OCI-LY7 (cell line): ENCODE measurements around the gene TJP1. TPM values are rescaled to one million over a fixed set of nuclear protein-coding genes. Genes with fewer than 3 reads are reported as not detected.

Experiments used
- BruUV-seq: library from RNA; stranded (reverse); fragments of 400-500 nt; replicated peaks from 2 replicates; lab custom pipeline; 2021; lab: Mats Ljungman, UMichigan
- CTCF ChIA-PET: fragments of 300-600 bp; sonication (Branson Sonifier 250); formaldehyde crosslinking; loops from one replicate; lab custom pipeline; 2022; ENCODE audit warnings: antibody characterized with exemption; ENCODE audit not compliant: unreplicated experiment; lab: Charles Lee
- POLR2A ChIA-PET: fragments of 300-600 bp; sonication (Branson Sonifier 250); formaldehyde crosslinking; loops from one replicate; lab custom pipeline; 2022; ENCODE audit warnings: antibody characterized with exemption; lab: Charles Lee
- DNase-seq: peaks from one replicate; pipeline ENCODE4 v3.0.0-alpha.2; 2015; ENCODE audit warnings: low spot score
- H2AFZ ChIP-seq: fragments of 200-600 bp; sonication (generic), shearing (Covaris generic); 2 replicates; pipeline ENCODE4 v1.6.1; 2014; ENCODE audit warnings: mild to moderate bottlenecking, antibody characterized with exemption, low read length, moderate library complexity
- H3K27ac ChIP-seq: fragments of 200-600 bp; sonication (generic); 2 replicates; pipeline ENCODE4 v1.5.1; 2014; ENCODE audit warnings: mixed run types, low read depth, mild to moderate bottlenecking, moderate library complexity, low read length, inconsistent platforms; ENCODE audit not compliant: poor library complexity, severe bottlenecking
- H3K36me3 ChIP-seq: fragments of 200-600 bp; sonication (generic); 2 replicates; pipeline ENCODE4 v1.6.1; 2014; ENCODE audit warnings: mild to moderate bottlenecking, antibody characterized with exemption, low read length, moderate library complexity, mixed read lengths; ENCODE audit not compliant: insufficient read depth
- H3K4me1 ChIP-seq: fragments of 200-600 bp; sonication (generic); 2 replicates; pipeline ENCODE4 v1.5.1; 2014; ENCODE audit warnings: mild to moderate bottlenecking, low read length; ENCODE audit not compliant: insufficient read depth, poor library complexity, severe bottlenecking
- H3K4me2 ChIP-seq: fragments of 200-600 bp; sonication (generic); 2 replicates; pipeline ENCODE4 v1.6.1; 2014; ENCODE audit warnings: mild to moderate bottlenecking, low read length
- H3K4me3 ChIP-seq: fragments of 200-600 bp; sonication (generic); 2 replicates; pipeline ENCODE4 v1.5.1; 2014; ENCODE audit warnings: mild to moderate bottlenecking, low read depth, low read length; ENCODE audit not compliant: poor library complexity, severe bottlenecking
- H3K79me2 ChIP-seq: fragments of 200-600 bp; sonication (generic); 2 replicates; pipeline ENCODE4 v1.6.1; 2016; ENCODE audit warnings: low read depth, mild to moderate bottlenecking, low read length, moderate library complexity, mixed read lengths; ENCODE audit not compliant: insufficient read depth
- H3K9me2 ChIP-seq: fragments of 200-600 bp; sonication (generic); 2 replicates; pipeline ENCODE4 v1.6.1; 2016; ENCODE audit warnings: mild to moderate bottlenecking, low read length, mixed read lengths; ENCODE audit not compliant: insufficient read depth
- H3K9me3 ChIP-seq: fragments of 200-600 bp; sonication (generic); 2 replicates; pipeline ENCODE4 v1.6.1; 2014; ENCODE audit warnings: mild to moderate bottlenecking, mixed run types, low read length, mixed read lengths
- H4K20me1 ChIP-seq: fragments of 200-600 bp; sonication (generic); 2 replicates; pipeline ENCODE4 v1.6.1; 2014; ENCODE audit warnings: mild to moderate bottlenecking, antibody characterized with exemption, low read length, moderate library complexity, mixed read lengths; ENCODE audit not compliant: insufficient read depth
- CTCF ChIP-seq: fragments of 200-600 bp; sonication (generic); conservative IDR thresholded peaks from 2 replicates; pipeline ENCODE4 v1.5.1; 2014; ENCODE audit warnings: mild to moderate bottlenecking, antibody characterized with exemption, low read length, moderate library complexity, mixed read lengths
- EZH2phosphoT487 ChIP-seq: fragments of 200-600 bp; sonication (generic); IDR thresholded peaks from 2 replicates; pipeline ENCODE4 v1.6.1; 2018; ENCODE audit warnings: low read depth, borderline replicate concordance, mild to moderate bottlenecking, mixed run types, antibody characterized with exemption, low read length, moderate library complexity, mixed read lengths
- intact Hi-C: fragments of 100-400 bp; cut with micrococcal nuclease; formaldehyde crosslinking; loops from one replicate; pipeline ENCODE4 v1.10.0; 2022; ENCODE audit not compliant: unreplicated experiment
- total RNA-seq, 2 experiments: library from RNA; depleted of rRNA in 1 of 2; stranded (reverse); fragments of >200 nt in 1 of 2; shearing (Covaris generic) in 1 of 2; gene quantifications; 2 replicates each; pipeline ENCODE4 v1.2.3, GENCODE V29; 2014 to 2022

Gene TJP1
- total RNA-seq, 2 experiments from 2014 or later: 0.19 to 0.32 TPM

- H3K9me3 ChIP-seq: no peaks in the 10 kb centered on the region
- DNase-seq: no peak
- intact Hi-C loops: no loop called here
- no peaks in the 10 kb centered on the region for H3K4me1 ChIP-seq
- no peak overlapping the region for H3K27ac ChIP-seq
- no TSS peak for BruUV-seq
- TF ChIP-seq EZH2phosphoT487 (no peak), CTCF (no peak)
- H3K79me2 ChIP-seq: no peaks in the 10 kb centered on the region
- no peak overlapping the region for H3K4me2 ChIP-seq
- no peaks in the 10 kb centered on the region for H3K9me2 ChIP-seq
- H3K36me3 ChIP-seq: no peaks in the 10 kb centered on the region
- H4K20me1 ChIP-seq: no peaks in the 10 kb centered on the region
- CTCF ChIA-PET: no interaction called here
- POLR2A ChIA-PET: no interaction called here
- H2AFZ ChIP-seq: no peak overlapping the region
- H3K4me3 ChIP-seq: no peak overlapping the region
These were observed 45.4 kb downstream of the TJP1 start for GRCh38 chr15:29776859-29777258.

- Histone ChIP-seq H4K20me1 (no peaks in the 10 kb centered on the region), H3K79me2 (no peaks in the 10 kb centered on the region), H3K36me3 (no peaks in the 10 kb centered on the region), H3K4me2 (no peak overlapping the region), H3K4me1 (no peaks in the 10 kb centered on the region), H3K9me2 (no peaks in the 10 kb centered on the region), H3K4me3 (no peak overlapping the region), H2AFZ (no peak overlapping the region), H3K9me3 (no peaks in the 10 kb centered on the region), H3K27ac (no peak overlapping the region)
- DNase-seq: no peak
- CTCF ChIA-PET: no interaction called here
- no TSS peak for BruUV-seq
- POLR2A ChIA-PET: no interaction called here
- TF ChIP-seq CTCF (no peak), EZH2phosphoT487 (no peak)
- intact Hi-C loops: no loop called here
These were observed 47.4 kb downstream of the TJP1 start for GRCh38 chr15:29774900-29775299.

- Histone ChIP-seq H3K4me1 (no peaks in the 10 kb centered on the region), H3K4me2 (no peak overlapping the region), H3K79me2 (no peaks in the 10 kb centered on the region), H3K27ac (no peak overlapping the region), H3K9me2 (no peaks in the 10 kb centered on the region), H4K20me1 (no peaks in the 10 kb centered on the region), H3K9me3 (no peaks in the 10 kb centered on the region), H2AFZ (no peak overlapping the region), H3K36me3 (no peaks in the 10 kb centered on the region), H3K4me3 (no peak overlapping the region)
- DNase-seq: no peak
- ChIA-PET POLR2A (no interaction called here), CTCF (no interaction called here)
- intact Hi-C loops: no loop called here
- BruUV-seq: no TSS peak
- TF ChIP-seq EZH2phosphoT487: no peak
- TF ChIP-seq CTCF: no peak
These were observed 48.5 kb downstream of the TJP1 start for GRCh38 chr15:29773816-29774215.
